Glutamatergic neuron (in vitro differentiated cells): Measurements from ENCODE around the gene PSMD4. TPM values are rescaled to one million over a fixed set of nuclear protein-coding genes. Genes with fewer than 3 reads are reported as not detected.

Experiments
- DNase-seq: peaks from one replicate; pipeline ENCODE4 v3.0.0; 2022
- H3K27ac Mint-ChIP-seq: one replicate; pipeline ENCODE4 v1.8.0; 2020; ENCODE audit warnings: mild to moderate bottlenecking, mixed read lengths, inconsistent platforms; ENCODE audit not compliant: unreplicated experiment
- H3K27me3 Mint-ChIP-seq: one replicate; pipeline ENCODE4 v1.8.0; 2020; ENCODE audit warnings: mild to moderate bottlenecking, moderate library complexity, mixed read lengths, inconsistent platforms; ENCODE audit not compliant: unreplicated experiment
- H3K36me3 Mint-ChIP-seq: one replicate; pipeline ENCODE4 v1.8.0; 2020; ENCODE audit warnings: mild to moderate bottlenecking, mixed read lengths, inconsistent platforms; ENCODE audit not compliant: unreplicated experiment
- H3K4me1 Mint-ChIP-seq: one replicate; pipeline ENCODE4 v1.8.0; 2020; ENCODE audit warnings: mild to moderate bottlenecking, low read depth, mixed read lengths, inconsistent platforms; ENCODE audit not compliant: unreplicated experiment
- H3K4me3 Mint-ChIP-seq: one replicate; pipeline ENCODE4 v1.8.0; 2020; ENCODE audit warnings: mild to moderate bottlenecking, mixed read lengths, inconsistent platforms; ENCODE audit not compliant: unreplicated experiment
- H3K9me3 Mint-ChIP-seq: one replicate; pipeline ENCODE4 v1.8.0; 2020; ENCODE audit warnings: mild to moderate bottlenecking, moderate library complexity, mixed read lengths, inconsistent platforms; ENCODE audit not compliant: unreplicated experiment
- total RNA-seq: library from RNA; stranded (reverse); fragmentation: NEBNext Ultra II Directional; extraction: Animal tissue kit (Norgen Biotek cat#: 25700); gene quantifications from one replicate; pipeline ENCODE4 v1.2.1, GENCODE V29; 2021; ENCODE audit not compliant: unreplicated experiment
- TF ChIP-seq, protein P1 (sequence below): fragments of 200-600 bp; sonication (generic); IDR thresholded peaks from one replicate; pipeline ENCODE4 v1.5.0; 2021; ENCODE audit not compliant: partially characterized antibody, unreplicated experiment

Gene PSMD4
- total RNA-seq, 1 donor from 2014 or later = 250 TPM

DNA sequence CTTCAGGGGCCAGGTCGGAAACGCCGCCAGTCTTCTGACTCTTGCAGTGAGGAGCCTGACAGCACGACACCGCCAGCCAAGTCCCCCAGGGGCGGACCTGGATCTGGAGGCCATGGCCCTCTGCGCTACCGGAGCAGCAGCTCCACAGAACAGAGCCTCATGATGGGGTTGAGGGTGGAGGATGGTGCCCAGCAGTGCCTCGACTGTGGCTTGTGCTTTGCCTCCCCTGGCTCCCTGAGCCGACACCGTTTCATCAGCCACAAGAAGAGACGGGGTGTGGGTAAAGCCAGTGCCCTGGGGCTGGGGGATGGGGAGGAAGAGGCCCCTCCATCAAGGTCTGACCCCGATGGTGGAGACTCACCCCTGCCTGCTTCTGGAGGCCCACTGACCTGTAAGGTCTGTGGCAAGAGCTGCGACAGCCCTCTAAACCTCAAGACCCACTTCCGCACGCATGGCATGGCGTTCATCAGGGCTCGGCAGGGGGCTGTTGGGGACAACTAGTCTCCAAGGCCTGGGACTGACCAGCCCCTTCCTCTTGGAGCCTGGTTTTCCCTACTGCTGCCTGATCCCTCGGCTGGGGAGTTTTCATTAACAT is 36.3 kb downstream of the PSMD4 start:
- Mint-ChIP-seq H3K27ac (no peak overlapping the region), H3K9me3 (peaks cover 1% of the 10 kb centered on the region), H3K4me1 (peaks cover 11% of the 10 kb centered on the region), H3K36me3 (peaks cover 4% of the 10 kb centered on the region), H3K4me3 (no peak overlapping the region), H3K27me3 (peaks cover 10% of the 10 kb centered on the region)
- DNase-seq = no peak
- TF ChIP-seq, protein P1, sequence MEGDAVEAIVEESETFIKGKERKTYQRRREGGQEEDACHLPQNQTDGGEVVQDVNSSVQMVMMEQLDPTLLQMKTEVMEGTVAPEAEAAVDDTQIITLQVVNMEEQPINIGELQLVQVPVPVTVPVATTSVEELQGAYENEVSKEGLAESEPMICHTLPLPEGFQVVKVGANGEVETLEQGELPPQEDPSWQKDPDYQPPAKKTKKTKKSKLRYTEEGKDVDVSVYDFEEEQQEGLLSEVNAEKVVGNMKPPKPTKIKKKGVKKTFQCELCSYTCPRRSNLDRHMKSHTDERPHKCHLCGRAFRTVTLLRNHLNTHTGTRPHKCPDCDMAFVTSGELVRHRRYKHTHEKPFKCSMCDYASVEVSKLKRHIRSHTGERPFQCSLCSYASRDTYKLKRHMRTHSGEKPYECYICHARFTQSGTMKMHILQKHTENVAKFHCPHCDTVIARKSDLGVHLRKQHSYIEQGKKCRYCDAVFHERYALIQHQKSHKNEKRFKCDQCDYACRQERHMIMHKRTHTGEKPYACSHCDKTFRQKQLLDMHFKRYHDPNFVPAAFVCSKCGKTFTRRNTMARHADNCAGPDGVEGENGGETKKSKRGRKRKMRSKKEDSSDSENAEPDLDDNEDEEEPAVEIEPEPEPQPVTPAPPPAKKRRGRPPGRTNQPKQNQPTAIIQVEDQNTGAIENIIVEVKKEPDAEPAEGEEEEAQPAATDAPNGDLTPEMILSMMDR = no peak

DNA sequence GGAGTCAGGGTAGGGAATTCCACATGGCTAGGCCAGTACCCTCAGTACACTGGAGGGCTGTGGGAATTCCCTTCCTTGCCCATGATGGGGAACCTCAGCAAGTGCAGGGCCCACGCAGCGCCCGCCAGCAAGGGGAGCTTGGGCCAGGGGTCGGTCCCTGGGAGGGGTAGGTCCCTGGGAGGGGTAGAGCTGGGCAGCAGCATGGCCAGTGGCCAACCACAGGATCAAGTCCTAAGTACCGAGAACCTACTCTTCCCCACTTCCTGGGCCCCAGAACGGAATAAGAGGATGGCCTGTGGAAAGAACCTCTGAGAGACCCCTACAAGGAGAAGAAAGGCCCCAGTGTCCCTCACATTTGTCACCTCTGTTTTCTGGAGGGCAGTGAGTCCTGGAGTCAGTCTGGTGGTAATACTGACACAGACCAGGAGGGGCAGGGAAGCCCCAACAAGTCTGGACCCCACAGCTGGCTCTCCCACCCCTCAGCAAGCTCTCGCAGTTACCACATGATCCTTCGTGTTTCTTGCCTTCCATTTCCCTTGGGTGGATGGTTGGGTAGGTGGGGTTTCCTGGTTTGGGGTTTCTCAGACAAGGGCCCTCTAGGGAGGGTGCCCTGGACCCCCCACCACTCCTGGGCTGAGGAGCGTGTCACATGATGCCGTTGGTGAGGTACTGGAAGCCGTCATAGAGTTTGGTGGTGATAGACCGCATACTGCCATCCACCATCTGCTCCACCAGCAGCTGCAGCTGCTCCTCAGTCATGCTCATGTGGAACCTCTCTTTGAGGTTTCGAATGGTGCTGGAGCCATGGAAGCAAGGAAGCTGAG is 37.9 kb downstream of the PSMD4 start:
- Mint-ChIP-seq H3K27me3 (peaks cover 10% of the 10 kb centered on the region), H3K4me1 (peaks cover 9% of the 10 kb centered on the region), H3K27ac (peak overlapping the region; percentile 82), H3K4me3 (no peak overlapping the region), H3K36me3 (no peaks in the 10 kb centered on the region), H3K9me3 (no peaks in the 10 kb centered on the region)
- DNase-seq = no peak
- TF ChIP-seq, protein P1 = peak; percentile 28

DNA sequence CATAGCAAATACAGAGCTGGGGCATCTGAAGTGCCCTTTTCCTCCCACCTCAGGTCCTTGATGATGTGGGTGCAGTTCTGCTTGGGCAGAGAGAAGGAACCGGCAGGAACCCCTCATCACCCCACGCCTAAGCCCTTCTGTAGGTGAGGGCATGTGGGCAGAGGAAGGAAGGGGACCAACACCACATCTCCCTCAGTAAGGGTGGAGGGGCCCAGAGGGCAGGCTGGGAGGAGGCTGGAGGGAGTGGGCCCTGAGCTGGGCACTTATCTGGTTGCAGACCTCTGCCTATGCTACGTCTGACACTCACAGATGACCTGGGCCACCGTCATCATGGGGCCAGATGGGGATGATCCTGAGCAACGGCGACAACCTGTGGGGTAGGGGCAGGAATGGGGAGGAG is 38.6 kb downstream of the PSMD4 start:
- Mint-ChIP-seq H3K27ac (peak overlapping the region; percentile 82), H3K27me3 (peaks cover 11% of the 10 kb centered on the region), H3K4me1 (peaks cover 9% of the 10 kb centered on the region), H3K36me3 (no peaks in the 10 kb centered on the region), H3K4me3 (no peak overlapping the region), H3K9me3 (no peaks in the 10 kb centered on the region)
- TF ChIP-seq, protein P1 = no peak
- DNase-seq = no peak

DNA sequence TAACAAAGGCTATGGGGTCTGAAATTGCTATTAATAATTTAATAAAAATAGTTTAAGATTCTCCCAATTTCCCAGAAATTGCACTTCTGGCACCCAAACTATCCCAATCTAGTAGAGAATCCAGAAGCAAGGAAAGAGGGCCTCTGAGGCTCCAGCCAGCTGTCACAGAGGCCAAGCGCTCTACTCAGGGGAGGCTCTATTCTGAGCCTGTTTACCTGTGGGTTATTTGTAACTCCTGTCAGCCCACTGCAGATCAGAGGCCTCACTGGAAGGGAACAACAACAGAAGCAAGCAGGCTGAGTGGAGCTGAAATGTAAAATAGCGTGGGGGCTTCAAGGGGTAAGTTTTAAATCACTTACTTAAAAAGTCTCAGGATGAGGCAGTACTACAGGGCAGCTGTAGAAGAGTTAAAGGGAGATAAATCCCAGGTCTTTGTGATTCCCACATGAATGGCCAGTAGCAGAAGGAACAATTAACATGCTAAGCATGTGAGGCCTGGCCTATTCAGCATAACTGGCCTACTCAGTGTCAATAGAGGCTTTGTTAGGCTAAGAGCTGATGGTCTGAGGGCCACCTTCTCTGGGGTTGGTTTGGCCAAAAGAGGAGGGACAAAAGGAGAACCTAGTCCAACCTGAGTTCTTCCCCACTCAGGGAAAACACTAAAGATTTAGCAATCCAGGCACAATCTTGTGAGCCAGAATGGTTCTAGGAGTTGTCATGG is 40.4 kb downstream of the PSMD4 start:
- no peaks in the 10 kb centered on the region for H3K36me3 Mint-ChIP-seq
- DNase-seq = no peak

More for the DNA sequence above, 40.4 kb downstream of the PSMD4 start:
- Mint-ChIP-seq H3K4me1 (peaks cover 3% of the 10 kb centered on the region), H3K9me3 (no peaks in the 10 kb centered on the region), H3K27ac (peak overlapping the region; percentile 40), H3K27me3 (peaks cover 6% of the 10 kb centered on the region), H3K4me3 (no peak overlapping the region)
- TF ChIP-seq, protein P1 = no peak
